Endodermal cell (in vitro differentiated cells): ENCODE results near the gene ASIP. TPM values are rescaled to one million over a fixed set of nuclear protein-coding genes. Genes with fewer than 3 reads are reported as not detected.

Experiments used
- DNase-seq: peaks from one replicate; pipeline ENCODE4 v3.0.0-alpha.2; 2017
- H3K27ac ChIP-seq: 2 replicates; pipeline ENCODE4 v1.5.1; 2013; ENCODE audit warnings: mild to moderate bottlenecking, low read depth, low read length, moderate library complexity
- H3K27me3 ChIP-seq: 2 replicates; pipeline ENCODE4 v1.6.1; 2013; ENCODE audit warnings: mild to moderate bottlenecking, low read length, moderate library complexity; ENCODE audit not compliant: insufficient read depth, control insufficient read depth, poor library complexity, severe bottlenecking
- H3K36me3 ChIP-seq: 2 replicates; pipeline ENCODE4 v1.7.0; 2013; ENCODE audit warnings: mild to moderate bottlenecking, low read length, moderate library complexity; ENCODE audit not compliant: control insufficient read depth, insufficient read depth
- H3K4me1 ChIP-seq: one replicate; pipeline ENCODE4 v1.7.0; 2013; ENCODE audit warnings: low read length; ENCODE audit not compliant: control insufficient read depth, insufficient read depth
- H3K4me3 ChIP-seq: 2 replicates; pipeline ENCODE4 v1.5.1; 2013; ENCODE audit warnings: mild to moderate bottlenecking, low read length, moderate library complexity
- H3K9ac ChIP-seq: 2 replicates; pipeline ENCODE4 v1.6.1; 2013; ENCODE audit warnings: mild to moderate bottlenecking, low read length, moderate library complexity; ENCODE audit not compliant: poor library complexity, severe bottlenecking; ENCODE audit errors: extremely low read depth
- H3K9me3 ChIP-seq: 2 replicates; pipeline ENCODE4 v1.6.1; 2013; ENCODE audit warnings: mild to moderate bottlenecking, low read length, moderate library complexity; ENCODE audit not compliant: control insufficient read depth
- H3K27ac Mint-ChIP-seq: 2 replicates; pipeline ENCODE4 v1.8.0; 2020; ENCODE audit warnings: mixed read lengths
- H3K27me3 Mint-ChIP-seq: 2 replicates; pipeline ENCODE4 v1.8.0; 2021; ENCODE audit warnings: mild to moderate bottlenecking, mixed read lengths; ENCODE audit not compliant: insufficient read depth
- H3K36me3 Mint-ChIP-seq: 2 replicates; pipeline ENCODE4 v1.8.0; 2020; ENCODE audit warnings: low read depth, mixed read lengths
- H3K4me1 Mint-ChIP-seq: 2 replicates; pipeline ENCODE4 v1.8.0; 2020; ENCODE audit warnings: mixed read lengths
- H3K4me3 Mint-ChIP-seq: 2 replicates; pipeline ENCODE4 v1.8.0; 2020; ENCODE audit warnings: mild to moderate bottlenecking, moderate library complexity, mixed read lengths
- H3K9me3 Mint-ChIP-seq: 2 replicates; pipeline ENCODE4 v1.8.0; 2020; ENCODE audit warnings: mild to moderate bottlenecking, mixed read lengths
- CTCF ChIP-seq: fragments of 200-600 bp; sonication (generic); conservative IDR thresholded peaks from 2 replicates; pipeline ENCODE4 v1.5.0; 2021; ENCODE audit warnings: antibody characterized with exemption, mild to moderate bottlenecking
- WGBS, 2 experiments: methylation state at CpG; one replicate each; pipeline versions ENCODE4 v1.1.5 to v1.1.7; 2013; ENCODE audit warnings: missing lambda C conversion rate in 2 of 2, mixed read lengths in 1 of 2; ENCODE audit not compliant: insufficient coverage in 1 of 2, insufficient read length in 1 of 2; 5-methylcytosine and 5-hydroxymethylcytosine counted together
- total RNA-seq, 2 donors: library from RNA; stranded (reverse); fragmentation: NEBNext Ultra II Directional in 1 of 2; extraction: Animal tissue kit (Norgen Biotek cat#: 25700) in 1 of 2; gene quantifications; 2 replicates in 1 of 2; 3 replicates in 1 of 2; pipeline ENCODE4 v1.2.1, GENCODE V29; 2021

Gene ASIP
- total RNA-seq, 2 donors from 2014 or later = not detected

GRCh38 chr20:34281177-34281576 is 40.0 kb downstream of the ASIP start:
- no peak overlapping the region for H3K4me3 Mint-ChIP-seq
- H3K4me1 Mint-ChIP-seq = no peaks in the 10 kb centered on the region
- no peak overlapping the region for H3K4me3 ChIP-seq
- H3K9me3 ChIP-seq = no peaks in the 10 kb centered on the region
- H3K36me3 ChIP-seq = peaks cover 92% of the 10 kb centered on the region
- H3K36me3 Mint-ChIP-seq = peaks cover 95% of the 10 kb centered on the region
- H3K27ac Mint-ChIP-seq = no peak overlapping the region
- no peaks in the 10 kb centered on the region for H3K9me3 Mint-ChIP-seq
- no peak for DNase-seq
- 97% methylated on average over 3 of the region's 3 CpGs; no CpG with 5 or more reads in 1 of the 2 experiments for WGBS, 2 experiments
- no peaks in the 10 kb centered on the region for H3K27me3 Mint-ChIP-seq
- no peak overlapping the region for H3K9ac ChIP-seq
- no peak overlapping the region for H3K27ac ChIP-seq
- TF ChIP-seq CTCF = no peak
- H3K27me3 ChIP-seq = no peaks in the 10 kb centered on the region
- H3K4me1 ChIP-seq = no peaks in the 10 kb centered on the region

GRCh38 chr20:34282041-34282440 is 40.8 kb downstream of the ASIP start:
- TF ChIP-seq CTCF = no peak
- peaks cover 90% of the 10 kb centered on the region for H3K36me3 ChIP-seq
- H3K4me1 Mint-ChIP-seq = no peaks in the 10 kb centered on the region

GRCh38 chr20:34283844-34284243 is 42.6 kb downstream of the ASIP start:
- Histone ChIP-seq H3K36me3 (peaks cover 89% of the 10 kb centered on the region), H3K9ac (no peak overlapping the region), H3K4me3 (no peak overlapping the region), H3K27ac (no peak overlapping the region), H3K9me3 (no peaks in the 10 kb centered on the region), H3K27me3 (no peaks in the 10 kb centered on the region), H3K4me1 (no peaks in the 10 kb centered on the region)
- H3K36me3 Mint-ChIP-seq = peaks cover 93% of the 10 kb centered on the region
- H3K4me3 Mint-ChIP-seq = no peak overlapping the region
- H3K9me3 Mint-ChIP-seq = no peaks in the 10 kb centered on the region
- no peak overlapping the region for H3K27ac Mint-ChIP-seq
- DNase-seq = no peak
- 80 to 96% methylated on average over 1 of the region's 1 CpG for WGBS, 2 experiments
- no peak for TF ChIP-seq CTCF
- H3K4me1 Mint-ChIP-seq = no peaks in the 10 kb centered on the region
- H3K27me3 Mint-ChIP-seq = no peaks in the 10 kb centered on the region

More at GRCh38 chr20:34282041-34282440, 40.8 kb downstream of the ASIP start:
- H3K9me3 Mint-ChIP-seq = no peaks in the 10 kb centered on the region
- H3K27me3 Mint-ChIP-seq = no peaks in the 10 kb centered on the region
- H3K36me3 Mint-ChIP-seq = peaks cover 94% of the 10 kb centered on the region
- WGBS, 2 experiments = 96% methylated on average over 2 to 3 of the region's 4 CpGs
- Histone ChIP-seq H3K4me3 (no peak overlapping the region), H3K4me1 (no peaks in the 10 kb centered on the region), H3K27me3 (no peaks in the 10 kb centered on the region), H3K9ac (no peak overlapping the region), H3K27ac (no peak overlapping the region), H3K9me3 (no peaks in the 10 kb centered on the region)
- H3K27ac Mint-ChIP-seq = no peak overlapping the region
- no peak overlapping the region for H3K4me3 Mint-ChIP-seq
- DNase-seq = no peak
